AG09309 (cell line): ENCODE data around the gene GSTT4.
"Not testable (repeated sequence)": the region's sequence is repeated elsewhere in the genome, so short reads cannot be mapped to it uniquely, and the experiment has no call there.

Experiments
- DNase-seq: peaks from one replicate; pipeline ENCODE4 v3.0.0-alpha.2; 2010; ENCODE audit warnings: low read depth
- H3K4me3 ChIP-seq: 2 replicates; pipeline ENCODE4 v1.5.1; 2011; ENCODE audit warnings: mild to moderate bottlenecking, low read depth, low read length, moderate library complexity; ENCODE audit not compliant: control insufficient read depth
- TF ChIP-seq, protein P1 (sequence below): IDR thresholded peaks from 2 replicates; pipeline ENCODE4 v1.5.1; 2011; ENCODE audit warnings: mild to moderate bottlenecking, low read depth, low read length, inconsistent platforms; ENCODE audit not compliant: insufficient read depth, control insufficient read depth; ENCODE audit errors: missing control alignments

The GSTT4 gene

GRCh38 chr22:23997092-23997491, 8.2 kb downstream of the GSTT4 start:
- no peak overlapping the region for H3K4me3 ChIP-seq
- no peak for DNase-seq
- TF ChIP-seq, protein P1, sequence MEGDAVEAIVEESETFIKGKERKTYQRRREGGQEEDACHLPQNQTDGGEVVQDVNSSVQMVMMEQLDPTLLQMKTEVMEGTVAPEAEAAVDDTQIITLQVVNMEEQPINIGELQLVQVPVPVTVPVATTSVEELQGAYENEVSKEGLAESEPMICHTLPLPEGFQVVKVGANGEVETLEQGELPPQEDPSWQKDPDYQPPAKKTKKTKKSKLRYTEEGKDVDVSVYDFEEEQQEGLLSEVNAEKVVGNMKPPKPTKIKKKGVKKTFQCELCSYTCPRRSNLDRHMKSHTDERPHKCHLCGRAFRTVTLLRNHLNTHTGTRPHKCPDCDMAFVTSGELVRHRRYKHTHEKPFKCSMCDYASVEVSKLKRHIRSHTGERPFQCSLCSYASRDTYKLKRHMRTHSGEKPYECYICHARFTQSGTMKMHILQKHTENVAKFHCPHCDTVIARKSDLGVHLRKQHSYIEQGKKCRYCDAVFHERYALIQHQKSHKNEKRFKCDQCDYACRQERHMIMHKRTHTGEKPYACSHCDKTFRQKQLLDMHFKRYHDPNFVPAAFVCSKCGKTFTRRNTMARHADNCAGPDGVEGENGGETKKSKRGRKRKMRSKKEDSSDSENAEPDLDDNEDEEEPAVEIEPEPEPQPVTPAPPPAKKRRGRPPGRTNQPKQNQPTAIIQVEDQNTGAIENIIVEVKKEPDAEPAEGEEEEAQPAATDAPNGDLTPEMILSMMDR = no peak

DNA sequence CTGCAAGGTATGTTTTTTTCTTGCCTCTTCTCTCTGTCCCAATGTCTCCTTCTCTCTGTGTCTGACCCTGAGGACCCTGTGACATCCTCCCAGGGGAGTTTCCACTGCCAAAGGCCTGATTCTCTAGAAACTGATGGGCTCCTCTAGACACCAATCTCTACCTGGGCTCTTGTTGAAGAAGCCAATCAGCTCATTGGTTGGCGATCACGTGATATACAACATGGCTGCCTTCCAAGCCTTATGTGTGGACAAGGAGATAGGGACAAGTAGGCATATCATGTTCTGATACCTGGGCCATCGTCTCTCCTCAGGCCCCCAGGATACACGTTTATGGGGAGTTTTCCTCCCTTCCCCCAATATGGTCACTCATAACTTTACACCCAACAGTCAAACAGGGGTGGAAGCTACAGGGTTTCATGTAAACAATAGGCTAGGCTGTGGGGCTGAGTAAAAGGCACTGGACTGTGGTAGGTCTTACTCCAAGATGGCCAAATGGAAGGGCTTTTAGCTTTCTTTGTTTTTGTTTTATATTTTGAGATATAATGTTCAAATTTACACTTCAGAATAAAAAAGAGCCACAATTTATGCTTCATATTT, 11.6 kb downstream of the GSTT4 start:
- H3K4me3 ChIP-seq, DNase-seq: not testable (repeated sequence)

GRCh38 chr22:23993080-23993479, 12.2 kb downstream of the GSTT4 start:
- DNase-seq, H3K4me3 ChIP-seq: not testable (repeated sequence)

- DNase-seq, H3K4me3 ChIP-seq: not testable (repeated sequence)
Measured at GRCh38 chr22:23989583-23990244, 15.5 kb downstream of the GSTT4 start.

GRCh38 chr22:23986538-23987178, 18.6 kb downstream of the GSTT4 start:
- DNase-seq, H3K4me3 ChIP-seq: not testable (repeated sequence)

- not testable (repeated sequence) for H3K4me3 ChIP-seq, DNase-seq
Measured at GRCh38 chr22:23986089-23986488, 19.2 kb downstream of the GSTT4 start.

DNA sequence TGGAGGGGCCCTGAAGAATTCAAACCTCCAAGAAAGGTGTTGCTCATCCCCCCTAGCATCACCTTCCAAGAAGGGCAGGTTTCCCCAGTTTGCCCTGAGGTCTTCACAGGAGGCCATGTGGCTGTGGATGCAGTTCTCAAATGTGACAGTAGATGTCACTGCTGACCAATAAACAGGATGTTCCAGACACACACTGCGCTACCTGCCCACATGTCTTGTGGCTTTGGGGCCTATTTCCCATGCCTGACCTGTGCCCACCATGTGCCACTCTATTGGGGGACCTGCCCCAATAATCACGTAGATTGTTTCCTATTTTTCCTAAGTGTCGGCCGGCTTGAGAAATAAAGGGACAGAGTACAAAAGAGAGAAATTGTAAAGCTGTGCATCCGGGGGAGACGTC, 20.8 kb downstream of the GSTT4 start:
- TF ChIP-seq, protein P1 = no peak
- no peak overlapping the region for H3K4me3 ChIP-seq
- no peak for DNase-seq

DNA sequence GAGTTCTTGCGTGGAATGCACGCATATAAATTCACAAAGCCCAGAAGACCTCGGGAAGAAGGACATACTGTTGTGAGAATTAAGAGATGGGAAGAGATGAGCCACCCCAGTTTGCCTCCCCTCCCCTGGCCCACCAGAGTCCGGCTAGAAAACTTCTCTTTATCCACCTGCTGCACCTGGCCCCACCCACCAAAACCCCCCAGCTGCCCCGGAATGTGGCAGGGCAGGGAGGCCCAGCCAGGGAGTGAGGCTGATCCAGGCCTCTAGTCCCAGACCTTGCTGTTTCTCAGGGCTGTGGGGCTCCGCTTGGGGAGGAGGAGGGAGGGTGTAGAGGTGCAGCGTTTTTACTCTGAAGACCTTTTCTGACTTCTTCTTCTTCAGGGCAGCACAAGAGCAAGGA, 24.7 kb downstream of the GSTT4 start:
- H3K4me3 ChIP-seq = not testable (repeated sequence)

GRCh38 chr22:23979557-23980240, 25.6 kb downstream of the GSTT4 start, which contains the start of gene GSTT2:
GSTT2 (plus strand) TSS chr22:23980134.
- not testable (repeated sequence) for H3K4me3 ChIP-seq, DNase-seq

More for the DNA sequence above, 24.7 kb downstream of the GSTT4 start:
- DNase-seq = not testable (repeated sequence)

GRCh38 chr22:23977304-23977703, 27.9 kb downstream of the GSTT4 start:
- DNase-seq, H3K4me3 ChIP-seq: not testable (repeated sequence)

DNA sequence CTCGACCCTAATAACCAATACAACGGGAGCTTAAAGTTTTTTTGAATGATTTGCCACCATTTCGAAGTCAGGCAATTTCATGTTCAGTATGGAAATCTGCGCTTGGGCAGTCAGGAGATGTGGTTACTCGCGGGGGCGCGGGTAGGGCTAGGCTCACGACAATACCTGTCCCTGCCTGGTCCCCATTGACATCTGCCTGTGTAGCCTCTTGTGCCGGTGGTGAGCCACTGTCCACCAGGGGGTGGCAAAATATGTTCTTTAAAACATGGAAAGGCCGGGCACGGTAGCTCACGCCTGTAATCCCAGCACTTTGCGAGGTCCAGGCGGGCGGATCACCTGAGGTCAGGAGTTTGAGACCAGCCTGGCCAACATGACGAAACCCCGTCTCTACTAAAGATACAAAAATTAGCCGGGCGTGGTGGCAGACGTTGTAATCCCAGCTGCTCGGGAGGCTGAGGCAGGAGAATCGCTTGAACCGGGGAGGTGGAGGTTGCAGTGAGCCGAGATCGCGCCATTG, 30.4 kb downstream of the GSTT4 start:
- not testable (repeated sequence) for H3K4me3 ChIP-seq

GRCh38 chr22:23974345-23974744, 30.9 kb downstream of the GSTT4 start, which contains the start of gene DDT:
DDT (minus strand) TSS chr22:23974441; CDS start chr22:23974414, 27 bp downstream.
- H3K4me3 ChIP-seq, DNase-seq: not testable (repeated sequence)

More for the DNA sequence above, 30.4 kb downstream of the GSTT4 start:
- not testable (repeated sequence) for DNase-seq

- not testable (repeated sequence) for H3K4me3 ChIP-seq, DNase-seq
Measured at GRCh38 chr22:23971927-23972326, 33.3 kb downstream of the GSTT4 start.
